ENCODE data around the gene TPBGL. TPM values are rescaled to one million over a fixed set of nuclear protein-coding genes. Genes with fewer than 3 reads are reported as not detected.

TPBGL gene
- total and polyA plus RNA-seq, 2 of the 4 experiments (the other 2 are of a cell fraction) = not detected

DNA sequence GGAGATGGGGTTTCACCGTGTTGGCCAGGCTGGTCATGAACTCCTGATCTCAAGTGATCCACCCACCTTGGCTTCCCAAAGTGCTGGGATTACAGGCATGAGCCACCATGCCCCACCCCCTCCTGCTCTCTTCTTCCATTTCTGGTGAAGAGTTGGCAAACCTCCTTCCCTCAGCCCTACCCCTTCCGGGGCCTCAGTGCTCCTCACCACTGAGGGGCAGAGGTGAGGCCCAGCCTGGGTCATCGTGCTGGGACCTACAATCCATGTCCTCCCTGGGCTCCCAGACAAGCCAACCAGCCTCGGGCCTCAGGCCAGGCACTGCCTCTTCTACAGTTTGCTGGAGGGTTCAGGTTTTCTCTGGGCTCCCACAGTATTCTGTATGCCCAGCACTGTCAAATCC, 14.8 kb upstream of the TPBGL start:
- dilution Hi-C loops (cut with HindIII; ENCODE audit: low sequenced_read_pairs, unreplicated experiment) = no loop called here
- H4K20me1 ChIP-seq (ENCODE audit: insufficient read depth, low read length) = no peaks in the 10 kb centered on the region; the same call in 1 of the 2 replicates
- no peak overlapping the region for H3K23ac ChIP-seq (ENCODE audit: low read depth, low read length)
- H4K8ac ChIP-seq (ENCODE audit: low read depth in 2 of 2, low read length in 2 of 2) = no peak overlapping the region
- H3K14ac ChIP-seq (replicated peaks; ENCODE audit: low read depth, low read length) = no peak overlapping the region
- no peak overlapping the region for H4K5ac ChIP-seq (ENCODE audit: low read depth, low read length)
- no peak overlapping the region for H3K9ac ChIP-seq (ENCODE audit: low read depth, low read length)
- no peak overlapping the region for H4K91ac ChIP-seq (ENCODE audit: insufficient read depth, low read depth, low read length)
- no peaks in the 10 kb centered on the region for H3K9me3 ChIP-seq (ENCODE audit: control insufficient read depth, insufficient read depth, low read length)
- no peak overlapping the region for H3K56ac ChIP-seq (ENCODE audit: extremely low read depth, insufficient read depth, low read length)
- in situ Hi-C loops (cut with MboI; ENCODE audit: low sequenced_read_pairs) = no loop called here
- H3K4me3 ChIP-seq (ENCODE audit: insufficient read depth, low read depth, low read length) = no peak overlapping the region
- no peak overlapping the region for H3K27ac ChIP-seq (ENCODE audit: insufficient read depth, low read length)
- no TSS peak for BruUV-seq (replicated peaks)
- POLR2A ChIA-PET (ENCODE audit: unreplicated experiment) = no interaction called here
- CTCF ChIA-PET = no interaction called here
- H2AK9ac ChIP-seq (replicated peaks; ENCODE audit: low read depth, low read length, poor library complexity) = no peak overlapping the region
- H3K4me2 ChIP-seq (ENCODE audit: low read depth, low read length) = no peak overlapping the region
- H2BK20ac ChIP-seq (ENCODE audit: low read depth, low read length) = no peak overlapping the region
- TF ChIP-seq, protein P1, sequence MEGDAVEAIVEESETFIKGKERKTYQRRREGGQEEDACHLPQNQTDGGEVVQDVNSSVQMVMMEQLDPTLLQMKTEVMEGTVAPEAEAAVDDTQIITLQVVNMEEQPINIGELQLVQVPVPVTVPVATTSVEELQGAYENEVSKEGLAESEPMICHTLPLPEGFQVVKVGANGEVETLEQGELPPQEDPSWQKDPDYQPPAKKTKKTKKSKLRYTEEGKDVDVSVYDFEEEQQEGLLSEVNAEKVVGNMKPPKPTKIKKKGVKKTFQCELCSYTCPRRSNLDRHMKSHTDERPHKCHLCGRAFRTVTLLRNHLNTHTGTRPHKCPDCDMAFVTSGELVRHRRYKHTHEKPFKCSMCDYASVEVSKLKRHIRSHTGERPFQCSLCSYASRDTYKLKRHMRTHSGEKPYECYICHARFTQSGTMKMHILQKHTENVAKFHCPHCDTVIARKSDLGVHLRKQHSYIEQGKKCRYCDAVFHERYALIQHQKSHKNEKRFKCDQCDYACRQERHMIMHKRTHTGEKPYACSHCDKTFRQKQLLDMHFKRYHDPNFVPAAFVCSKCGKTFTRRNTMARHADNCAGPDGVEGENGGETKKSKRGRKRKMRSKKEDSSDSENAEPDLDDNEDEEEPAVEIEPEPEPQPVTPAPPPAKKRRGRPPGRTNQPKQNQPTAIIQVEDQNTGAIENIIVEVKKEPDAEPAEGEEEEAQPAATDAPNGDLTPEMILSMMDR (conservative IDR thresholded peaks at IDR 0.05; ENCODE audit: low read depth, low read length) = no peak
- no peak for TF ChIP-seq NFE2L2 (IDR thresholded peaks at IDR 0.05; ENCODE audit: low read depth, low read length)
- TF ChIP-seq POLR2A (IDR thresholded peaks at IDR 0.05; ENCODE audit: low read depth, low read length) = no peak
- TF ChIP-seq MAFK (IDR thresholded peaks at IDR 0.05; ENCODE audit: low read depth, low read length) = no peak
- no peak for TF ChIP-seq MXI1 (IDR thresholded peaks at IDR 0.05; ENCODE audit: borderline replicate concordance, low read depth, low read length)
- TF ChIP-seq CHD1 (IDR thresholded peaks at IDR 0.05; ENCODE audit: low read depth, low read length) = no peak
- no peak for TF ChIP-seq FOS (IDR thresholded peaks at IDR 0.05; ENCODE audit: low read depth, low read length)
- no peak for TF ChIP-seq CEBPB (IDR thresholded peaks at IDR 0.05; ENCODE audit: low read depth, low read length)
- H2BK120ac ChIP-seq (ENCODE audit: low read depth, low read length) = no peak overlapping the region
- DNase-seq (no peak), ATAC-seq (ENCODE audit: low read depth) (no peak)
- no peaks in the 10 kb centered on the region for H3K4me1 ChIP-seq (ENCODE audit: control insufficient read depth, insufficient read depth, low read length)
- no peak overlapping the region for H2BK5ac ChIP-seq (ENCODE audit: low read depth, low read length, poor library complexity, severe bottlenecking)
- no peak overlapping the region for H3K4ac ChIP-seq (ENCODE audit: low read depth, low read length)
- H2AK5ac ChIP-seq (ENCODE audit: low read depth, low read length) = no peak overlapping the region
- H3K79me1 ChIP-seq (ENCODE audit: low read depth in 1 of 2, low read length in 2 of 2) = no peaks in the 10 kb centered on the region
- no peak overlapping the region for H3K18ac ChIP-seq (ENCODE audit: low read depth, low read length)
- intact Hi-C loops (cut with micrococcal nuclease) = no loop called here
- no peaks in the 10 kb centered on the region for H3K9me1 ChIP-seq (ENCODE audit: insufficient read depth, low read length)
- no peak overlapping the region for H2BK15ac ChIP-seq (ENCODE audit: low read depth, low read length)
- H2AFZ ChIP-seq (replicated peaks; ENCODE audit: low read length, poor library complexity) = no peak overlapping the region
- peaks cover 30% of the 10 kb centered on the region for H3K27me3 ChIP-seq (ENCODE audit: control insufficient read depth, insufficient read depth, low read length)
- no peaks in the 10 kb centered on the region for H3K36me3 ChIP-seq (ENCODE audit: control insufficient read depth, insufficient read depth, low read length)
- WGBS, 2 experiments (ENCODE audit: extremely low coverage in 2 of 2, insufficient read length in 1 of 2) = no CpG with 5 or more reads among the region's 4 CpGs

Measured in IMR-90 (cell line).